HG03565 (cell line): ENCODE measurements around the gene PTGFR.

Source experiments
- ATAC-seq: cut with Tn5 transposase; IDR thresholded peaks from one replicate; pipeline ENCODE4 v1.9.1; 2021; ENCODE audit warnings: mild to moderate bottlenecking, moderate library complexity; ENCODE audit not compliant: unreplicated experiment

The PTGFR gene

DNA sequence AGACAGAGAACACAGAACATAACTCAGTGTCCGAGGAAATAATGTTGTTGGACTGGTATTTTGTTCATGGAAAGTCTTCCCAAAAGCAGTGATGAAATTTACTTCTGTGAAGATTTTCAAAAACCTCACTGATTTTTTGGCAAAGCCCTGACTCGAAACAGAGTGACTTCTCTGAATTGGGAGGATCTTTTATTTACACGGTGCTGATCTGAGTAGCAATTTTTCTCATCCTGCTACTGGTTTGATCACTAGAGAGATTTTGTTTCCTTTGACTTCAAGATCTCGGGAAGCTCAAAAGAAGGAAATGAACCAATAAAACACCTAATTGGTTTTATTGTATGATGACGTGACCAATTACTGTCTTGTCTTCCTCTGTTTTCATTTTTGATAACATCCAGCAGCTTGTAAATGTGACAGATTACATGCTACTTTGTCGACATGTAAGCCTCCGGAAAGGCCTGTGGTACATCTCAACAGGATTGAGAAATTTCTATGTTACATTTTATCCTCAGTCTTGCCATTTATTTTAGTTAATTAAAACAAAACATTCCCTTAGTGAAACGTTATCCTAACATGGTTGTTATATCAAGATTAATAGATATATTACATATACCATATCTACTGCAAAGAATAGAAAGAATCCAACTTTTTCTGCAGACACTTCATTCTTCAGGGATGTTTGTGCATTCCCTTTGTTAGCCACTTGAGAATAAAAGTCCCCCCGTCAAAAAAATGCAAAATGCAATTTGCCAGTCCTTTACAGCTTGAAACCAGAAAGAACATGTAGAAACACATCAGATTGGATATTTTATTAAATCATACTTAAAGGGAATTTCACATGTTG, 86.7 kb downstream of the PTGFR start:
- ATAC-seq = no peak

DNA sequence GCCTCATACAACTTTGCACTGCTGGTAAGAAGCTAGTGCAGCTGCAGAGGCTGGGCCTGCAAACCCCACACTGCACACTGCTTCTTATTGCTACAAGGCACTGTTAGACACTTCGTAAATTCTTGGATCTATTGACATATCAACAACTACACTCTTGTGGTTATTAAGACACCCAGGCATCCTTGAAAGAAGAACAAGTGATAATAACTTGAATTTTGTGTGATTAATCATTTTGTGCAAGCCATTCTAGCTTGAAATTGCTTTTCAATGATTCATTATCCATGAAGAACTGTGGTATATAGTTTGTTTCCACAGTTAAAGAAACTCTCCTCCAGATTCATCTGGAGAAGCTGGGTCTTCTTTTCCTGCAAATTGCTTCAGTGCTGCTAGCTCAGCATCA, 95.8 kb downstream of the PTGFR start:
- ATAC-seq = no peak

DNA sequence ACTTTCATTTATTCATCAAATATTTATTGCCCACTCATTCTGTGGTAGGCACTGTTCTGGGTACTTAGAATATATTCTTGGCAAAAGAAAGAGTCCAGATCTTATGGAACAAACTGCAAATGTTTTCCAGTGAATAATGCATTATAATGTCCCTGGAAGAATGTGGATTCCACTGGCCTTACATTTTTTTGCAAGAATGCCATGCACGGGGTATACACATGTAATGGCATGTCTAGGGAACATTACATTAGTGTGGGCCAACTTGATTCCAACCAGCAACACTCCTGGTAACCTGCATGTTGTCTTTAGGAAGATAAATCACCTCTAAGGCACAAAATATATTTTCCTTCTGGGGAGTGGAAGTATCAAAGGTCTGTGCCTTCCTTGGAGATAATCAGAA, 96.4 kb downstream of the PTGFR start:
- ATAC-seq = no peak
